Lung microvascular endothelial cell (primary cell): ENCODE measurements around the gene SNTB2. TPM values are rescaled to one million over a fixed set of nuclear protein-coding genes. Genes with fewer than 3 reads are reported as not detected.

ENCODE experiments used
- DNase-seq, 2 donors: peaks; one replicate each; pipeline versions ENCODE4 v3.0.0 to v3.0.0-alpha.2; 2010; ENCODE audit warnings: low read depth in 2 of 2
- total RNA-seq: library from RNA; depleted of rRNA; stranded (reverse); fragments of >200 nt; gene quantifications from 2 replicates; pipeline ENCODE4 v1.2.1, GENCODE V29; 2014

Gene SNTB2
- total RNA-seq, 1 donor from 2014 or later = 72.0 TPM

GRCh38 chr16:69179328-69180010 is 7.5 kb upstream of the SNTB2 start:
- peak; percentile 47 to 73 for DNase-seq

GRCh38 chr16:69180011-69180338 is 7.0 kb upstream of the SNTB2 start:
- DNase-seq = no peak

- no peak for DNase-seq
These were observed 4.1 kb upstream of the SNTB2 start for GRCh38 chr16:69182730-69183416.

GRCh38 chr16:69187446-69188235 is 677 bp downstream of the SNTB2 start:
- peak; percentile 53 to 61 for DNase-seq

GRCh38 chr16:69188236-69188549 is 1.2 kb downstream of the SNTB2 start:
- DNase-seq = peak; percentile 51 to 63

GRCh38 chr16:69188716-69189115 is 1.8 kb downstream of the SNTB2 start:
- peak; percentile 47 to 61 for DNase-seq

GRCh38 chr16:69190046-69190588 is 3.2 kb downstream of the SNTB2 start:
- DNase-seq = no peak

- DNase-seq = no peak
These were observed 3.6 kb downstream of the SNTB2 start for GRCh38 chr16:69190598-69190997.

- DNase-seq = no peak
These were observed 4.2 kb downstream of the SNTB2 start for GRCh38 chr16:69191136-69191535.

- no peak for DNase-seq
These were observed 6.9 kb downstream of the SNTB2 start for GRCh38 chr16:69193855-69194254.

- DNase-seq = no peak
These were observed 7.5 kb downstream of the SNTB2 start for GRCh38 chr16:69194488-69194887.

GRCh38 chr16:69195369-69196029 is 8.5 kb downstream of the SNTB2 start:
- DNase-seq = no peak

- DNase-seq = no peak
These were observed 10.6 kb downstream of the SNTB2 start for GRCh38 chr16:69197573-69197972.

GRCh38 chr16:69199382-69199781 is 12.4 kb downstream of the SNTB2 start:
- DNase-seq = no peak

GRCh38 chr16:69201291-69201690 is 14.3 kb downstream of the SNTB2 start:
- DNase-seq = peak in 1 of 2 donors; percentile 22

GRCh38 chr16:69201787-69202186 is 14.8 kb downstream of the SNTB2 start:
- DNase-seq = no peak

- DNase-seq = no peak
These were observed 17.2 kb downstream of the SNTB2 start for GRCh38 chr16:69204172-69204571.

GRCh38 chr16:69209735-69210134 is 22.8 kb downstream of the SNTB2 start:
- no peak for DNase-seq

GRCh38 chr16:69217433-69217832 is 30.5 kb downstream of the SNTB2 start:
- peak in 1 of 2 donors; percentile 60 for DNase-seq

GRCh38 chr16:69219279-69219678 is 32.3 kb downstream of the SNTB2 start:
- no peak for DNase-seq

- DNase-seq = peak in 1 of 2 donors; percentile 71
These were observed 36.9 kb downstream of the SNTB2 start for GRCh38 chr16:69223882-69224281.

- peak; percentile 97 for DNase-seq
These were observed 38.2 kb downstream of the SNTB2 start for GRCh38 chr16:69225121-69225520.
